ENCODE data around the gene KIN. TPM values are rescaled to one million over a fixed set of nuclear protein-coding genes. Genes with fewer than 3 reads are reported as not detected.

The KIN gene
- total RNA-seq, 4 donors from 2014 or later, result 7.1 to 12.8 (median 10.4) TPM

- no peak for ATAC-seq
- Histone ChIP-seq H3K27ac (no peak overlapping the region), H3K9me3 (no peaks in the 10 kb centered on the region), H3K4me3 (no peak overlapping the region), H3K4me1 (no peaks in the 10 kb centered on the region), H3K36me3 (no peaks in the 10 kb centered on the region), H3K27me3 (peaks cover 49% of the 10 kb centered on the region)
- WGBS, 2 donors (ENCODE audit: low coverage in 1 of 2), result 72 to 86% methylated on average over 4 to 8 of the region's 8 CpGs
- TF ChIP-seq POLR2AphosphoS5 (IDR thresholded peaks at IDR 0.05), result no peak
- no peak for TF ChIP-seq CTCF (IDR thresholded peaks at IDR 0.05)
- no peak for TF ChIP-seq POLR2A (IDR thresholded peaks at IDR 0.05)
- TF ChIP-seq EP300 (IDR thresholded peaks at IDR 0.05), result no peak
Measured at GRCh38 chr10:7704071-7705016, 83.4 kb downstream of the KIN start.

GRCh38 chr10:7703140-7703539 lies 84.7 kb downstream of the KIN start, which contains the start of gene ITIH2:
TSS of gene ITIH2 (plus strand) at chr10:7703316. CDS start at chr10:7703435, 119 bp downstream.
- Histone ChIP-seq H3K4me3 (no peak within 1 kb of the TSS), H3K9me3 (no peaks in the 10 kb centered on the region), H3K36me3 (no peaks in the 10 kb centered on the region), H3K27me3 (peaks cover 49% of the 10 kb centered on the region), H3K27ac (no peak within 1 kb of the TSS), H3K4me1 (no peaks in the 10 kb centered on the region)
- no peak for ATAC-seq
- WGBS, 2 donors (ENCODE audit: low coverage in 1 of 2), result 45 to 56% methylated on average over 3 to 4 of the region's 4 CpGs
- TF ChIP-seq CTCF (IDR thresholded peaks at IDR 0.05) (no peak), POLR2A (IDR thresholded peaks at IDR 0.05) (no peak), POLR2AphosphoS5 (IDR thresholded peaks at IDR 0.05) (no peak), EP300 (IDR thresholded peaks at IDR 0.05) (no peak)

GRCh38 chr10:7702288-7702812 lies 85.4 kb downstream of the KIN start:
- no peaks in the 10 kb centered on the region for H3K9me3 ChIP-seq
- peaks cover 45% of the 10 kb centered on the region for H3K27me3 ChIP-seq
- H3K36me3 ChIP-seq, result no peaks in the 10 kb centered on the region
- no peak for TF ChIP-seq POLR2A (IDR thresholded peaks at IDR 0.05)
- no peak for TF ChIP-seq CTCF (IDR thresholded peaks at IDR 0.05)
- no peak for TF ChIP-seq POLR2AphosphoS5 (IDR thresholded peaks at IDR 0.05)
- no peak for TF ChIP-seq EP300 (IDR thresholded peaks at IDR 0.05)
- H3K4me3 ChIP-seq, result no peak overlapping the region
- ATAC-seq, result no peak
- peaks cover 0 to 3% (median 0%) of the 10 kb centered on the region in 3 donors for H3K4me1 ChIP-seq
- no peak overlapping the region for H3K27ac ChIP-seq
- 88 to 100% methylated on average over 2 to 3 of the region's 4 CpGs for WGBS, 2 donors (ENCODE audit: low coverage in 1 of 2)

GRCh38 chr10:7701158-7701742 lies 86.5 kb downstream of the KIN start:
- WGBS, 2 donors (ENCODE audit: low coverage in 1 of 2), result 89 to 91% methylated on average over 8 of the region's 8 CpGs
- no peak for TF ChIP-seq CTCF (IDR thresholded peaks at IDR 0.05)
- TF ChIP-seq EP300 (IDR thresholded peaks at IDR 0.05), result no peak
- TF ChIP-seq POLR2A (IDR thresholded peaks at IDR 0.05), result no peak
- TF ChIP-seq POLR2AphosphoS5 (IDR thresholded peaks at IDR 0.05), result no peak

More at GRCh38 chr10:7701158-7701742, 86.5 kb downstream of the KIN start:
- Histone ChIP-seq H3K4me3 (no peak overlapping the region), H3K4me1 (peaks cover 0 to 13% (median 0%) of the 10 kb centered on the region in 3 donors), H3K27ac (no peak overlapping the region), H3K9me3 (no peaks in the 10 kb centered on the region), H3K27me3 (peaks cover 45% of the 10 kb centered on the region), H3K36me3 (no peaks in the 10 kb centered on the region)
- no peak for ATAC-seq

Other genes with a start within 250 kb of the KIN start
- 10 to 100 TPM; 36.4 to 96.0 (median 52.9) TPM for gene ITIH5, start 121.0 kb downstream of the KIN start, total RNA-seq
- not detected for gene ITIH2, start 84.7 kb downstream of the KIN start, total RNA-seq
- gene ATP5F1C, start 184 bp upstream of the KIN start, total RNA-seq, result 100 to 1,000 TPM; 216 to 300 (median 262) TPM
- gene TAF3, start 30.5 kb upstream of the KIN start, total RNA-seq, result 10 to 100 TPM in 2 of 4 donors, 1 to 10 TPM in 2; 5.7 to 11.8 (median 8.8) TPM

Measured in gastroesophageal sphincter (tissue), 4 donors.